Neural cell (in vitro differentiated cells): ENCODE measurements around the gene STXBP4. TPM values are rescaled to one million over a fixed set of nuclear protein-coding genes. Genes with fewer than 3 reads are reported as not detected.
A peak's percentile ranks its signal among the peaks of the same experiment; 100 is the strongest.

Source experiments
- H2AFZ ChIP-seq: fragments of 200-600, 300-800 bp; sonication (generic), shearing (Covaris generic); 2 replicates; pipeline ENCODE4 v1.6.0; 2014; ENCODE audit warnings: low read depth, mild to moderate bottlenecking, antibody characterized with exemption, low read length, moderate library complexity
- H3F3A ChIP-seq: fragments of 200-600 bp; shearing (Covaris generic); 2 replicates; pipeline ENCODE4 v1.6.1; 2016; ENCODE audit warnings: mild to moderate bottlenecking, moderate library complexity, mixed read lengths, antibody characterized with exemption, low read length; ENCODE audit not compliant: insufficient read depth, poor library complexity, severe bottlenecking
- H3K27ac ChIP-seq: fragments of 200-600, 300-800 bp; sonication (generic), shearing (Covaris generic); 2 replicates; pipeline ENCODE4 v1.5.1; 2014; ENCODE audit warnings: mild to moderate bottlenecking, low read length, moderate library complexity
- H3K27me3 ChIP-seq: fragments of 300-800, 200-600 bp; sonication (generic), shearing (Covaris generic); 2 replicates; pipeline ENCODE4 v1.6.0; 2014; ENCODE audit warnings: mild to moderate bottlenecking, low read depth, low read length, moderate library complexity; ENCODE audit not compliant: insufficient read depth
- H3K36me3 ChIP-seq: fragments of 300-800, 200-600 bp; sonication (generic), shearing (Covaris generic); 2 replicates; pipeline ENCODE4 v1.5.1; 2014; ENCODE audit warnings: mild to moderate bottlenecking, antibody characterized with exemption, low read length, moderate library complexity; ENCODE audit not compliant: insufficient read depth
- H3K4me2 ChIP-seq: fragments of 300-800, 200-600 bp; sonication (generic), shearing (Covaris generic); 2 replicates; pipeline ENCODE4 v1.6.0; 2014; ENCODE audit warnings: mild to moderate bottlenecking, low read length
- H3K4me3 ChIP-seq: fragments of 300-800, 200-600 bp; sonication (generic), shearing (Covaris generic); 2 replicates; pipeline ENCODE4 v1.5.1; 2014; ENCODE audit warnings: mild to moderate bottlenecking, low read length, moderate library complexity
- H3K79me2 ChIP-seq: fragments of 200-600 bp; shearing (Covaris generic); replicated peaks from 2 replicates; pipeline ENCODE4 v1.6.0; 2014; ENCODE audit warnings: mild to moderate bottlenecking, low read length, moderate library complexity; ENCODE audit not compliant: insufficient read depth
- H3K9ac ChIP-seq: fragments of 300-800, 200-600 bp; sonication (generic), shearing (Covaris generic); 2 replicates; pipeline ENCODE4 v1.6.1; 2016; ENCODE audit warnings: mild to moderate bottlenecking, low read length, mixed read lengths
- H3K9me2 ChIP-seq: fragments of 200-600 bp; shearing (Covaris generic); 2 replicates; pipeline ENCODE4 v1.6.1; 2016; ENCODE audit warnings: mild to moderate bottlenecking, low read length, mixed read lengths; ENCODE audit not compliant: insufficient read depth
- H3K9me3 ChIP-seq: fragments of 200-600, 300-800 bp; sonication (generic), shearing (Covaris generic); 2 replicates; pipeline ENCODE4 v1.6.1; 2016; ENCODE audit warnings: mild to moderate bottlenecking, mixed run types, low read length, moderate library complexity, mixed read lengths
- H4K20me1 ChIP-seq: fragments of 200-600 bp; shearing (Covaris generic); 2 replicates; pipeline ENCODE4 v1.6.1; 2016; ENCODE audit warnings: mild to moderate bottlenecking, mixed run types; ENCODE audit not compliant: insufficient read depth
- CTCF ChIP-seq: fragments of 450-650 bp; IDR thresholded peaks from 2 replicates; pipeline ENCODE4 v1.5.1; 2014; ENCODE audit warnings: antibody characterized with exemption, mild to moderate bottlenecking, moderate library complexity; ENCODE audit not compliant: poor library complexity, severe bottlenecking
- EP300 ChIP-seq: fragments of 450-650 bp; conservative IDR thresholded peaks from 2 replicates; pipeline ENCODE4 v1.6.1; 2014; ENCODE audit warnings: antibody characterized with exemption, mild to moderate bottlenecking, moderate library complexity; ENCODE audit not compliant: poor library complexity, severe bottlenecking
- EZH2 ChIP-seq: fragments of 200-600, 300-800 bp; shearing (Covaris generic), sonication (generic); IDR thresholded peaks from 2 replicates; pipeline ENCODE4 v1.6.1; 2014; ENCODE audit warnings: antibody characterized with exemption, low read length, borderline replicate concordance, mild to moderate bottlenecking; ENCODE audit not compliant: insufficient read depth, poor library complexity, severe bottlenecking
- MXI1 ChIP-seq: fragments of 450-650 bp; conservative IDR thresholded peaks from 2 replicates; pipeline ENCODE4 v1.6.1; 2014; ENCODE audit warnings: antibody characterized with exemption, mild to moderate bottlenecking; ENCODE audit not compliant: poor library complexity, severe bottlenecking
- POLR2AphosphoS5 ChIP-seq: IDR thresholded peaks from 2 replicates; pipeline ENCODE4 v1.6.1; 2012
- RAD21 ChIP-seq: fragments of 450-650 bp; conservative IDR thresholded peaks from 2 replicates; pipeline ENCODE4 v1.6.1; 2014; ENCODE audit warnings: antibody characterized with exemption, mild to moderate bottlenecking, moderate library complexity
- REST ChIP-seq: IDR thresholded peaks from 2 replicates; pipeline ENCODE4 v1.6.1; 2012; ENCODE audit warnings: borderline replicate concordance
- SMC3 ChIP-seq: fragments of 450-650 bp; conservative IDR thresholded peaks from 2 replicates; pipeline ENCODE4 v1.6.1; 2014; ENCODE audit warnings: antibody characterized with exemption, mild to moderate bottlenecking, moderate library complexity; ENCODE audit not compliant: poor library complexity
- TAF1 ChIP-seq: IDR thresholded peaks from 2 replicates; pipeline ENCODE4 v1.6.1; 2012; ENCODE audit warnings: low read depth
- polyA plus RNA-seq: library from polyadenylated mRNA; depleted of rRNA; stranded (reverse); fragments of >200 nt; gene quantifications from 2 replicates; pipeline ENCODE4 v1.2.3, GENCODE V29; 2014

The STXBP4 gene
- polyA plus RNA-seq, 1 donor from 2014 or later: 8.1 TPM

GRCh38 chr17:55053855-55054254, 85.3 kb downstream of the STXBP4 start:
- H3K4me2 ChIP-seq: no peak overlapping the region
- no peak overlapping the region for H3K27ac ChIP-seq
- H3K27me3 ChIP-seq: no peaks in the 10 kb centered on the region
- TF ChIP-seq CTCF: peak; percentile 65
- no peak for TF ChIP-seq REST
- no peak for TF ChIP-seq EZH2
- peak; percentile 69 for TF ChIP-seq SMC3
- TF ChIP-seq MXI1: no peak
- TF ChIP-seq RAD21: peak; percentile 70
- TF ChIP-seq EP300: no peak
- TF ChIP-seq TAF1: no peak
- no peak for TF ChIP-seq POLR2AphosphoS5
- no peaks in the 10 kb centered on the region for H3K36me3 ChIP-seq
- no peaks in the 10 kb centered on the region for H3K9me3 ChIP-seq
- no peaks in the 10 kb centered on the region for H3F3A ChIP-seq
- no peak overlapping the region for H3K9ac ChIP-seq
- H4K20me1 ChIP-seq: no peaks in the 10 kb centered on the region
- H3K9me2 ChIP-seq: no peaks in the 10 kb centered on the region
- no peak overlapping the region for H2AFZ ChIP-seq
- no peaks in the 10 kb centered on the region for H3K79me2 ChIP-seq
- no peak overlapping the region for H3K4me3 ChIP-seq

- H2AFZ ChIP-seq: no peak overlapping the region
Measured at GRCh38 chr17:55054429-55054828, 85.9 kb downstream of the STXBP4 start.

More at GRCh38 chr17:55054429-55054828, 85.9 kb downstream of the STXBP4 start:
- Histone ChIP-seq H3K79me2 (no peaks in the 10 kb centered on the region), H3K9ac (no peak overlapping the region), H3K4me2 (no peak overlapping the region), H3K4me3 (no peak overlapping the region), H3K9me2 (no peaks in the 10 kb centered on the region), H3K36me3 (no peaks in the 10 kb centered on the region), H3F3A (no peaks in the 10 kb centered on the region), H3K9me3 (no peaks in the 10 kb centered on the region), H3K27ac (no peak overlapping the region), H4K20me1 (no peaks in the 10 kb centered on the region), H3K27me3 (no peaks in the 10 kb centered on the region)
- no peak for TF ChIP-seq EP300
- no peak for TF ChIP-seq POLR2AphosphoS5
- TF ChIP-seq REST: no peak
- TF ChIP-seq CTCF: no peak
- no peak for TF ChIP-seq RAD21
- TF ChIP-seq MXI1: no peak
- TF ChIP-seq TAF1: no peak
- no peak for TF ChIP-seq EZH2
- no peak for TF ChIP-seq SMC3
